Measurements from ENCODE around the gene RAB8B. TPM values are rescaled to one million over a fixed set of nuclear protein-coding genes. Genes with fewer than 3 reads are reported as not detected.
A peak's percentile ranks its signal among the peaks of the same experiment; 100 is the strongest.

RAB8B gene
- total and polyA plus RNA-seq, 2 donors from 2014 or later = 7.1 to 33.6 TPM

- Histone ChIP-seq H3K27me3 (ENCODE audit: control insufficient read depth, insufficient read depth, low read length) (no peaks in the 10 kb centered on the region), H3K27ac (ENCODE audit: low read depth in 2 of 2, low read length in 2 of 2) (no peak overlapping the region), H3K9ac (ENCODE audit: low read length in 3 of 3) (no peak overlapping the region), H3K36me3 (ENCODE audit: control insufficient read depth in 2 of 3, insufficient read depth in 3 of 3, low read length in 3 of 3) (peaks cover 0 to 4% (median 0%) of the 10 kb centered on the region in 3 donors), H3K9me3 (ENCODE audit: control insufficient read depth in 2 of 3, insufficient read depth in 1 of 3, low read length in 3 of 3) (no peaks in the 10 kb centered on the region), H3K4me1 (ENCODE audit: control insufficient read depth in 2 of 3, insufficient read depth in 2 of 3, low read depth in 1 of 3, low read length in 3 of 3) (peaks cover 0 to 2% (median 0%) of the 10 kb centered on the region in 3 donors), H3K4me3 (ENCODE audit: low read length in 3 of 3) (no peak overlapping the region)
- TF ChIP-seq, protein P1, sequence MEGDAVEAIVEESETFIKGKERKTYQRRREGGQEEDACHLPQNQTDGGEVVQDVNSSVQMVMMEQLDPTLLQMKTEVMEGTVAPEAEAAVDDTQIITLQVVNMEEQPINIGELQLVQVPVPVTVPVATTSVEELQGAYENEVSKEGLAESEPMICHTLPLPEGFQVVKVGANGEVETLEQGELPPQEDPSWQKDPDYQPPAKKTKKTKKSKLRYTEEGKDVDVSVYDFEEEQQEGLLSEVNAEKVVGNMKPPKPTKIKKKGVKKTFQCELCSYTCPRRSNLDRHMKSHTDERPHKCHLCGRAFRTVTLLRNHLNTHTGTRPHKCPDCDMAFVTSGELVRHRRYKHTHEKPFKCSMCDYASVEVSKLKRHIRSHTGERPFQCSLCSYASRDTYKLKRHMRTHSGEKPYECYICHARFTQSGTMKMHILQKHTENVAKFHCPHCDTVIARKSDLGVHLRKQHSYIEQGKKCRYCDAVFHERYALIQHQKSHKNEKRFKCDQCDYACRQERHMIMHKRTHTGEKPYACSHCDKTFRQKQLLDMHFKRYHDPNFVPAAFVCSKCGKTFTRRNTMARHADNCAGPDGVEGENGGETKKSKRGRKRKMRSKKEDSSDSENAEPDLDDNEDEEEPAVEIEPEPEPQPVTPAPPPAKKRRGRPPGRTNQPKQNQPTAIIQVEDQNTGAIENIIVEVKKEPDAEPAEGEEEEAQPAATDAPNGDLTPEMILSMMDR (IDR thresholded peaks at IDR 0.05; ENCODE audit: borderline replicate concordance, extremely low read depth, insufficient read depth) = no peak
- DNase-seq (no peak), FAIRE-seq (no peak)
- intact Hi-C loops (cut with DNase I) = loop anchor here (5.0 kb wide), 1 partner anchor 120 kb away; no protein-coding TSS in a partner anchor
These were observed 97.7 kb downstream of the RAB8B start for GRCh38 chr15:63287109-63287508.

- intact Hi-C loops (cut with DNase I) = loop anchor here (5.0 kb wide), 1 partner anchor 119 kb away; no protein-coding TSS in a partner anchor
- H3K4me1 ChIP-seq (ENCODE audit: control insufficient read depth in 2 of 3, insufficient read depth in 2 of 3, low read depth in 1 of 3, low read length in 3 of 3) = peaks cover 0 to 2% (median 0%) of the 10 kb centered on the region in 3 donors
- FAIRE-seq (no peak), DNase-seq (no peak)
- no peak overlapping the region for H3K4me3 ChIP-seq (ENCODE audit: low read length in 3 of 3)
- H3K27ac ChIP-seq (ENCODE audit: low read depth in 2 of 2, low read length in 2 of 2) = no peak overlapping the region
- no peaks in the 10 kb centered on the region for H3K27me3 ChIP-seq (ENCODE audit: control insufficient read depth, insufficient read depth, low read length)
- H3K36me3 ChIP-seq (ENCODE audit: control insufficient read depth in 2 of 3, insufficient read depth in 3 of 3, low read length in 3 of 3) = peaks cover 0 to 4% (median 0%) of the 10 kb centered on the region in 3 donors
- H3K9ac ChIP-seq (ENCODE audit: low read length in 3 of 3) = no peak overlapping the region
- TF ChIP-seq, protein P1 (IDR thresholded peaks at IDR 0.05; ENCODE audit: borderline replicate concordance, extremely low read depth, insufficient read depth) = no peak
- no peaks in the 10 kb centered on the region for H3K9me3 ChIP-seq (ENCODE audit: control insufficient read depth in 2 of 3, insufficient read depth in 1 of 3, low read length in 3 of 3)
These were observed 98.9 kb downstream of the RAB8B start for GRCh38 chr15:63288342-63288741.

DNA sequence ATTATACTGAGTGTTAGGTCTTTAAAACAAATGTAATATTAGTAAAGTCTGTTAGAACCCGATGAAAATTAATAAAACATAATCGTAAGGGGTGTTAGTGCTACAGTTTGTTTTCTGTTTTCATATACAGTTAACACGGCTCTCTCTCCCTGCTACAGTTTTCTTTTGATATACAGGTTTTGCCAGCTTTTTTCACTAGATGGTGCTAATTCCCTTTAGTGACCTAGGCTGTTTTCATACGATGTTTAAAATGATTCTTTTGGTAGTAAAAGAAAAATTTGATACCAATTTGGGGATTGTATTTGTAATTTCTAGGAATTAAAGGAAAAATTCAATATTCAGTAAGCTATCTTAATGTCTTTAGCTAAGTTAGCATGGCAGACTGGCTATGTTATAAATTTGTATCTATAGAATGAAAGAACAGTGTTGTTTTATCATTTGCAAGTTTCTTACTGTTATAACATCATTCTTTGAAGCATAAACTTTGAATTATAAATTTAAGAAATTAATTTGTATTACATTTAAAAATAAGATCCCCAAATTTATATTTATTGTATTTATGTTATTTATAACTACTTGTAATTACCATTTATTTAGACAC is 99.5 kb downstream of the RAB8B start:
- FAIRE-seq (peak; percentile 98), DNase-seq (peak in 2 of 5 donors; percentile 72 to 81)
- no peaks in the 10 kb centered on the region for H3K27me3 ChIP-seq (ENCODE audit: control insufficient read depth, insufficient read depth, low read length)
- H3K4me1 ChIP-seq (ENCODE audit: control insufficient read depth in 2 of 3, insufficient read depth in 2 of 3, low read depth in 1 of 3, low read length in 3 of 3) = peaks cover 0 to 2% (median 0%) of the 10 kb centered on the region in 3 donors
- H3K9ac ChIP-seq (ENCODE audit: low read length in 3 of 3) = no peak overlapping the region
- no peak overlapping the region for H3K27ac ChIP-seq (ENCODE audit: low read depth in 2 of 2, low read length in 2 of 2)
- H3K36me3 ChIP-seq (ENCODE audit: control insufficient read depth in 2 of 3, insufficient read depth in 3 of 3, low read length in 3 of 3) = peaks cover 0 to 4% (median 0%) of the 10 kb centered on the region in 3 donors
- TF ChIP-seq, protein P1 (IDR thresholded peaks at IDR 0.05; ENCODE audit: borderline replicate concordance, extremely low read depth, insufficient read depth) = peak; percentile 61
- H3K4me3 ChIP-seq (ENCODE audit: low read length in 3 of 3) = no peak overlapping the region
- intact Hi-C loops (cut with DNase I) = loop anchor here (5.0 kb wide), 1 partner anchor 118 kb away; no protein-coding TSS in a partner anchor
- no peaks in the 10 kb centered on the region for H3K9me3 ChIP-seq (ENCODE audit: control insufficient read depth in 2 of 3, insufficient read depth in 1 of 3, low read length in 3 of 3)
